MM.1S (cell line): Measurements from ENCODE around the gene PSTPIP2.

Experiments
- DNase-seq: peaks from one replicate; pipeline ENCODE4 v3.0.0-alpha.2; 2015
- H2AFZ ChIP-seq: fragments of 300-600 bp; sonication (generic); 2 replicates; pipeline ENCODE4 v1.6.0; 2016; ENCODE audit warnings: antibody characterized with exemption, low read length
- H3F3A ChIP-seq: fragments of 300-600 bp; sonication (generic); 2 replicates; pipeline ENCODE4 v1.6.1; 2016; ENCODE audit warnings: mild to moderate bottlenecking, antibody characterized with exemption, low read length, moderate library complexity, mixed read lengths; ENCODE audit not compliant: insufficient read depth
- H3K27ac ChIP-seq: fragments of 300-600 bp; sonication (generic); 2 replicates; pipeline ENCODE4 v1.5.1; 2016; ENCODE audit warnings: mild to moderate bottlenecking, low read length
- H3K27me3 ChIP-seq: fragments of 300-600 bp; sonication (generic); replicated peaks from 2 replicates; pipeline ENCODE4 v1.6.0; 2016; ENCODE audit warnings: low read length; ENCODE audit not compliant: insufficient read depth
- H3K36me3 ChIP-seq: fragments of 300-600 bp; sonication (generic); replicated peaks from 2 replicates; pipeline ENCODE4 v1.6.1; 2016; ENCODE audit warnings: mild to moderate bottlenecking, low read length, mixed read lengths; ENCODE audit not compliant: insufficient read depth
- H3K4me1 ChIP-seq: fragments of 300-600 bp; sonication (generic); 2 replicates; pipeline ENCODE4 v1.6.1; 2016; ENCODE audit warnings: low read length, mixed read lengths
- H3K4me2 ChIP-seq: fragments of 300-600 bp; sonication (generic); 2 replicates; pipeline ENCODE4 v1.6.0; 2016; ENCODE audit warnings: low read depth, low read length
- H3K4me3 ChIP-seq: fragments of 300-600 bp; sonication (generic); 2 replicates; pipeline ENCODE4 v1.5.1; 2016; ENCODE audit warnings: low read length, mixed read lengths
- H3K79me2 ChIP-seq: fragments of 300-600 bp; sonication (generic); 2 replicates; pipeline ENCODE4 v1.6.1; 2016; ENCODE audit warnings: mixed run types, low read length, mixed read lengths
- H3K9ac ChIP-seq: fragments of 300-600 bp; sonication (generic); 2 replicates; pipeline ENCODE4 v1.6.1; 2016; ENCODE audit warnings: low read length, mixed read lengths
- H3K9me2 ChIP-seq: fragments of 300-600 bp; sonication (generic); replicated peaks from 2 replicates; pipeline ENCODE4 v1.6.1; 2016; ENCODE audit warnings: mild to moderate bottlenecking, low read length, mixed read lengths; ENCODE audit not compliant: insufficient read depth
- H3K9me3 ChIP-seq: fragments of 300-600 bp; sonication (generic); replicated peaks from 2 replicates; pipeline ENCODE4 v1.6.1; 2016; ENCODE audit warnings: mild to moderate bottlenecking, low read length, mixed read lengths; ENCODE audit not compliant: insufficient read depth
- H4K20me1 ChIP-seq: fragments of 300-600 bp; sonication (generic); 2 replicates; pipeline ENCODE4 v1.6.1; 2016; ENCODE audit warnings: mild to moderate bottlenecking, low read length, moderate library complexity, mixed read lengths; ENCODE audit not compliant: insufficient read depth
- CTCF ChIP-seq: fragments of 300-600 bp; sonication (generic); IDR thresholded peaks from 2 replicates; pipeline ENCODE4 v1.5.1; 2016; ENCODE audit warnings: antibody characterized with exemption, low read length, mixed read lengths
- EZH2 ChIP-seq: fragments of 300-600 bp; sonication (generic); optimal IDR thresholded peaks from 2 replicates; pipeline ENCODE3; 2017; ENCODE audit warnings: low read depth, mild to moderate bottlenecking, antibody characterized with exemption, low read length, mixed read lengths
- EZH2phosphoT487 ChIP-seq: fragments of 300-600 bp; sonication (generic); IDR thresholded peaks from 2 replicates; pipeline ENCODE4 v1.6.1; 2018; ENCODE audit warnings: antibody characterized with exemption, low read length

Gene PSTPIP2

DNA sequence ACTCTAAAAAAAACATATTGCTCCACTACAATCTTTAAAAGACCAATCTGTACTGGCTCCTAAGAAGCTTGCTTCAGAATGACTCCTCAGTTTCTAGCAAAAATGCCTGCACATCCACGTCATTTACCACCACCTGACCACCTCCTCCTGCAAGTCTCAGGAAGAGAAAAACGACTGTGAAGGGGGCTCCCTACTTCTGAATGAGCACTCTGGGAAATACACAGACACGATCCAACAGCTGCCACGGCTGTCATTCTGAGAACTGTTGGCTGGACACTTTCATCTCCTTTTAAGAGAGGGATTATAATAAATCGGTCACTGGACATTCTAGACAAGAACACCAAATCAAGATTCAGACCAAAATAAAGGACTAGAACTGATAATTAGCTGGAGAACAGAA, 126.4 kb downstream of the PSTPIP2 start:
- peaks cover 9% of the 10 kb centered on the region; the same call in 1 of the 2 replicates for H3F3A ChIP-seq
- DNase-seq = no peak
- H3K4me3 ChIP-seq = no peak overlapping the region
- H4K20me1 ChIP-seq = no peaks in the 10 kb centered on the region
- H2AFZ ChIP-seq = no peak overlapping the region
- H3K9me3 ChIP-seq = no peaks in the 10 kb centered on the region
- no peak overlapping the region for H3K27ac ChIP-seq
- no peaks in the 10 kb centered on the region for H3K9me2 ChIP-seq
- no peaks in the 10 kb centered on the region for H3K79me2 ChIP-seq
- TF ChIP-seq CTCF (no peak), EZH2 (no peak), EZH2phosphoT487 (no peak)
- no peaks in the 10 kb centered on the region for H3K27me3 ChIP-seq
- peaks cover 10% of the 10 kb centered on the region for H3K36me3 ChIP-seq
- no peak overlapping the region for H3K4me2 ChIP-seq
- peaks cover 9% of the 10 kb centered on the region for H3K4me1 ChIP-seq
- no peak overlapping the region for H3K9ac ChIP-seq

- H3K9me3 ChIP-seq = no peaks in the 10 kb centered on the region
- H3K79me2 ChIP-seq = no peaks in the 10 kb centered on the region
- TF ChIP-seq CTCF (no peak), EZH2 (no peak), EZH2phosphoT487 (no peak)
- H3K36me3 ChIP-seq = 0 out of 2 replicates have a peak, but pooled peaks cover 6% of the 10 kb centered on the region
- no peaks in the 10 kb centered on the region for H4K20me1 ChIP-seq
- peak; percentile 56 for DNase-seq
- no peaks in the 10 kb centered on the region for H3K9me2 ChIP-seq
- peaks cover 21% of the 10 kb centered on the region for H3K4me1 ChIP-seq
- H3K27me3 ChIP-seq = no peaks in the 10 kb centered on the region
- peak overlapping the region; percentile 46 for H3K4me2 ChIP-seq
- H2AFZ ChIP-seq = no peak overlapping the region
- peaks cover 14% of the 10 kb centered on the region; the same call in 1 of the 2 replicates for H3F3A ChIP-seq
- no peak overlapping the region for H3K9ac ChIP-seq
- H3K27ac ChIP-seq = peak overlapping the region; percentile 75; the same call in 1 of the 2 replicates
- H3K4me3 ChIP-seq = no peak overlapping the region
Measured at GRCh38 chr18:45940724-45941123, 131.3 kb downstream of the PSTPIP2 start.

DNA sequence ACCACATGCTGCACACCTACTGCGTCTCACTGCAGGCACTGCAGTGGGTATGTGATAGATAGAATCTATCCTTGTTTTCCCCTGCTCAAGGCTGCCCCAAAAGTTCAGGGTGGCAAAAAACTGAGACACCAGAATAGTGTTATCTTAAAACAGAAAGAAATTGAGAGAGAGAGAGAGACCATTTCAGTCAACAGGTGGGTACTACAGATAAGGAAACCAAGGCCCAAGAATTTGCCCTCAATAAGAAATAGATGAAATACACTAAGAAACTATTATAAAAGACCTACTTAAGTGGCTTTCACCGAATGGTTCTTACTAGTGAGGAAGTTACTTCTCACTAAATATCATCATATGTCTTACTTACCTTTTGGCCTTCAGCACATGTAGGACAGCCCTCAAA, 132.8 kb downstream of the PSTPIP2 start:
- H3K36me3 ChIP-seq = 0 out of 2 replicates have a peak, but pooled peaks cover 6% of the 10 kb centered on the region

More for the DNA sequence above, 132.8 kb downstream of the PSTPIP2 start:
- H3K9me3 ChIP-seq = no peaks in the 10 kb centered on the region
- H3K4me2 ChIP-seq = no peak overlapping the region
- H3K9me2 ChIP-seq = no peaks in the 10 kb centered on the region
- no peak for DNase-seq
- TF ChIP-seq EZH2 (no peak), CTCF (no peak), EZH2phosphoT487 (no peak)
- H3K9ac ChIP-seq = no peak overlapping the region
- no peaks in the 10 kb centered on the region for H3K79me2 ChIP-seq
- no peaks in the 10 kb centered on the region for H3K27me3 ChIP-seq
- H3F3A ChIP-seq = peaks cover 14% of the 10 kb centered on the region; the same call in 1 of the 2 replicates
- no peak overlapping the region for H3K27ac ChIP-seq
- H2AFZ ChIP-seq = no peak overlapping the region
- H3K4me3 ChIP-seq = no peak overlapping the region
- H3K4me1 ChIP-seq = peaks cover 21% of the 10 kb centered on the region
- H4K20me1 ChIP-seq = no peaks in the 10 kb centered on the region
